ENCODE measurements around the gene CD72.

DNA sequence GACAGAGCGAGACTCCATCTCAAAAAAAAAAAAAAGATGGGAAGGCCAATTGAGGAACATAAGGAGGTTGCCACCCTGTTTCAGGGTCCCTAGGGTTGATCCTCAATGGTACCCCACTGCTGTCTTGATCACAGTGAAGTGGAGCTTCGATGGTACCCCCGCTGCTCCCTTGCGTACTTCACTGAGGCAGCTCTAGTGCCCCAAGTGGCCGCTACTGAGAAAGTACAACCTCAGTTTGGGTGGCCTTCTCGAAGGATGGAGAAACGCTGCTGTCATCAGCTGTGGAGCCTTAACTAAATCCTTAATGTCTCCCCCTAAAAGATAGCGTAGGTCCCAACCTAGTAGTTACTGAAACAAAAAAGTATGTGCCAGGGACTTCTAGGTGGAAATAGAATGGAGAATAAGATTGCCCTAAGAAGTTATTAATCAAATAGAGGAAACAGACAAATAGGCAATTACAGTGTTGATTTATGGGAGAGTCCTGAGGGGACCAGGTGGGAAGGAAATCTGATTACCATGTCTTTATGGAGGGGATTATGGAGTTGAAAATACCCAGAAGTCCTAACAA, 6.9 kb downstream of the CD72 start:
- TF ChIP-seq, protein P1, sequence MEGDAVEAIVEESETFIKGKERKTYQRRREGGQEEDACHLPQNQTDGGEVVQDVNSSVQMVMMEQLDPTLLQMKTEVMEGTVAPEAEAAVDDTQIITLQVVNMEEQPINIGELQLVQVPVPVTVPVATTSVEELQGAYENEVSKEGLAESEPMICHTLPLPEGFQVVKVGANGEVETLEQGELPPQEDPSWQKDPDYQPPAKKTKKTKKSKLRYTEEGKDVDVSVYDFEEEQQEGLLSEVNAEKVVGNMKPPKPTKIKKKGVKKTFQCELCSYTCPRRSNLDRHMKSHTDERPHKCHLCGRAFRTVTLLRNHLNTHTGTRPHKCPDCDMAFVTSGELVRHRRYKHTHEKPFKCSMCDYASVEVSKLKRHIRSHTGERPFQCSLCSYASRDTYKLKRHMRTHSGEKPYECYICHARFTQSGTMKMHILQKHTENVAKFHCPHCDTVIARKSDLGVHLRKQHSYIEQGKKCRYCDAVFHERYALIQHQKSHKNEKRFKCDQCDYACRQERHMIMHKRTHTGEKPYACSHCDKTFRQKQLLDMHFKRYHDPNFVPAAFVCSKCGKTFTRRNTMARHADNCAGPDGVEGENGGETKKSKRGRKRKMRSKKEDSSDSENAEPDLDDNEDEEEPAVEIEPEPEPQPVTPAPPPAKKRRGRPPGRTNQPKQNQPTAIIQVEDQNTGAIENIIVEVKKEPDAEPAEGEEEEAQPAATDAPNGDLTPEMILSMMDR (IDR thresholded peaks at IDR 0.05): peak in 2 of 3 experiments; percentile 22 to 46
- TF ChIP-seq POLR2AphosphoS5 (IDR thresholded peaks at IDR 0.05; ENCODE audit: insufficient read depth in 1 of 2, low read depth in 1 of 2): no peak
